IPS-18c (cell line): ENCODE data around the gene OPCML.

Source experiments
- H3K4me3 ChIP-seq: 2 replicates; pipeline ENCODE4 v1.7.0; 2013; ENCODE audit warnings: low read depth, mild to moderate bottlenecking, low read length, moderate library complexity; ENCODE audit not compliant: insufficient read depth
- H3K9me3 ChIP-seq: one replicate; pipeline ENCODE4 v1.6.1; 2013; ENCODE audit warnings: mild to moderate bottlenecking, low read length, moderate library complexity; ENCODE audit not compliant: control insufficient read depth, insufficient read depth

OPCML gene

GRCh38 chr11:133049244-133050019 is 482.9 kb downstream of the OPCML start:
- Histone ChIP-seq H3K9me3 (no peaks in the 10 kb centered on the region), H3K4me3 (no peak overlapping the region)

DNA sequence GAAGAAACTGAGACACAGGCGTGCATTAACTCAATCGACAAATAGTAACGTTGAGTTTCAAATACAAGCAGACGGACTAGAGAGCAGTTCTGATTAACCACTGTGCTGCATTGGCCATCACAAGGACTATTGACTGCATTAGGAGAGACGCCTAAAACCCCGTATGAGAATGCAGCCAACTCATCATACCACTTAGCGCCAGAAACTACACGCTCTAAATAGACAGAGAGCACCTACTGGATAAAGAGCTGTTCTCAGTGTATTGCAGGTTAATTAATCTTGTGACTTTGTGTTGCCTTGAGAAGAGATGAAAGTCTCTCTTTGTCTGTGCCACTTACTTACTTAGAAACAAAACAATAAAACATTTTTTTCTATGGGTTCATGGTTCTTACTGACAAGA is 484.0 kb downstream of the OPCML start:
- Histone ChIP-seq H3K9me3 (no peaks in the 10 kb centered on the region), H3K4me3 (no peak overlapping the region)

- Histone ChIP-seq H3K9me3 (no peaks in the 10 kb centered on the region), H3K4me3 (no peak overlapping the region)
These were observed 484.6 kb downstream of the OPCML start for GRCh38 chr11:133047771-133048115.

DNA sequence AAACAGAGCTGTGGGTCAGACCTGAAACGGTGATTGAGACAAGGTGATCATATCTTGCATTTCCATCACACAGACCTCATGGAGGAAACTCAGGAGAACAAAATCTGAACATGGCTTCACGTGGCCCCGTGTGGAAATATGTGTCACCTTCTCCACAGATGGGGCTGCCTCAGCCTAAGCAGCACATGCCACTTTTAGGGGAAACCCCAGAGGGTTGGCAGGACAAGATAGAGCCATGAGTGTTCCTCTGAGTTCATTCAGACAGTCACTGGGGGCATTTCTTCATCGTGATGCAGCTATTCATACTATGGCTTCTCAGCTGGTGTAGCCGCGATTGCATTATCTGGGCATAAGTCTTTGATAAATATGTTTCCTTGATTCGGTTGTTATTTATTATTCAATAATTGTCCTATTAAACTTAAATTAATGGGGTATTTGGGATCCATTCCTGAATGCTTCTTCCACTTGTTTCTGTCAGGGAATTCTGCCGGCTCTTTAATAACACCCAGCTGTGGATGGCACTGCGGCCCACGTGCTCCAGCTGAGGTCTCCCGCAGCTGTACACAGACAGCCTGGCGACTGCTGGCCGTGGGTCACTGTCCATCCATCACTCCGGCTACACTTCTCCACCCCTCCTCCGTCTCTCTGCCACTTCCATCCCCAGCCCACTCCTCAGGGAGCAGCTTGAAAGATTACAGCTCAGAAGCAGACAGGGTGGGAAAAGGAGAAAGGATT is 485.1 kb downstream of the OPCML start:
- H3K9me3 ChIP-seq, result no peaks in the 10 kb centered on the region
- no peak overlapping the region for H3K4me3 ChIP-seq

DNA sequence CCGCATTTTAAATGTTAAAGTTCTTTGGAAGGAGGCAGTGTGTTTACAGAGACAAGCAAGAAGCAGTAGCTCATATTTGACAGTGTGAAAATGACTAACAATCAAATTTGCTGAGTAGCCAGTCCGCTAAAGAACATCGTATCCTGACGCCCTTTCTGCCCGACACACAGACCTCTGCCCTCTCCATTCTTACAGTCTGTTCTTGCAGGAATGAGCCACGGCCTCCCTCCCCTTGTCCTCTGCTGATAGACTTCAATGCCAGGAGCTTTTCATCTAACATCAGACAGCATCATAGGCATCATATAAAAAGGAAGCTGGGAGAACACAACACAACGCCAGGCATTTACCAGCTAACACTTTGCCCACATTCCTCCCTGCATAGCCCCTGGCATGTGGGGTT is 486.0 kb downstream of the OPCML start:
- Histone ChIP-seq H3K4me3 (no peak overlapping the region), H3K9me3 (no peaks in the 10 kb centered on the region)

DNA sequence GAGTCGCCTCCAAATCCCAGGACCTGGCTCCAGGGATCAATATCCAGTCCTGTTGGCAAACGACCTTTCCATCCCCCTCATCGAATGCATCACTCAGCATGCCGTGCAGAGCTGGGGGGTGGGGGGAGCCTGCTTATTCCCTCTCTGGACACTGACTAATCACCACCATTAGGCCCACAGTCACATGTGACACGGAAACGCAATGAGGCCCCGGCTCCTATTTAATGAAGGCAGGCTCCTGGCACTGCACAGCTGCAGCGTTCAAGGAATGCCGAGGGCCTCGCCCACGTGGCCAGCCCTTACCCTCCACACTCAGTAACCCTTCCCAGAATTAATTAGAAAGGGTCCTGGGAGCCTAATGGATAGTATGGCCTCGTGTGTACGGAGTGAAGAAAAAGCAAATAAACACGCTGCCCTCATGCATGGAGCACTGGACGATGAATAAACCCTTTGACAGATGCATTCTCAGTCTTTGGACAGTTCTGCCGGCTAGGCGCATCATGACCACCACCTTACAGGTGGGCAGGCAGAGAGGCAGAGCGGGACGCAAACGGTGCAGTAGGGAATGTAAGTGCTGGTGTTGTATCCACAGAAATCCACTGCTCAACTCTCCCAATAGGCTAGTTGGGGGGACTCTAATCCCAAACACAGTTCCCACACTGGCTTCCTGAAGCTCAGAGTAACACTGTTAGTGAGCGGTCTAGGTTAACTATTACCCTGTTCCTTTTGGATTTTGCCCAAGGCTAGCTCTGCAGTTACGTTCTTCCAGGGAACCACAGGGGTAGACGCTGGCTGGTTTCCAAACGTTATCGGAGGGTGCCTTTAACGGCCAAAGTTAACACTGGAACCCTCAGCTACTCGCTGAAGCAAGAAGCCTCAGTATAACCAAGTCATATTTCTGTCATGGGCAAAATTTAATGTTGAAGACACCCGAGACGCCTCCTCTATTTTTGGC is 490.1 kb downstream of the OPCML start:
- no peaks in the 10 kb centered on the region for H3K9me3 ChIP-seq

GRCh38 chr11:133041181-133041580 is 491.1 kb downstream of the OPCML start:
- Histone ChIP-seq H3K4me3 (no peak overlapping the region), H3K9me3 (no peaks in the 10 kb centered on the region)

More for the DNA sequence above, 490.1 kb downstream of the OPCML start:
- no peak overlapping the region for H3K4me3 ChIP-seq

- Histone ChIP-seq H3K4me3 (no peak overlapping the region), H3K9me3 (no peaks in the 10 kb centered on the region)
These were observed 491.9 kb downstream of the OPCML start for GRCh38 chr11:133040289-133040900.

GRCh38 chr11:133038850-133039249 is 493.5 kb downstream of the OPCML start:
- no peak overlapping the region for H3K4me3 ChIP-seq
- no peaks in the 10 kb centered on the region for H3K9me3 ChIP-seq

DNA sequence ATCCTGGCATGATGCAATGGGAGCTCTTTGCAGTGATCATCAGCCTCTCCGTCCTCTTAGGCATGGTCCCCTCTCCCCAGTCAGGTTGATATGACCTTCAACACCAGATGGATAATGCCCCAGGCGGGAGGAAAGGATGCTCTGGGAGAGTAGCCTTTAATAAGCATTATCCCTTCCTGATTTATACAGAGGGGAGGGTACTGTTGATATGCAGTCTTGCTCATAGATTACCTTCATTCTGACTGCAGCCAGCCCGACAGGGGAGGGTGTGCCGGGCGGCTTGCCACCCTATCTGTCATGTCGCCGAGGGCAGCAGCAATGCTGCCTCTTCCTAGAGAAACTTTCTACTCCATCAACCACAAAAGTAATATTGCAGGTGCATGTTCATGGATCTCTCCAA is 497.4 kb downstream of the OPCML start:
- no peaks in the 10 kb centered on the region for H3K9me3 ChIP-seq
- no peak overlapping the region for H3K4me3 ChIP-seq

GRCh38 chr11:133029107-133029506 is 503.2 kb downstream of the OPCML start:
- no peaks in the 10 kb centered on the region for H3K9me3 ChIP-seq
- no peak overlapping the region for H3K4me3 ChIP-seq

DNA sequence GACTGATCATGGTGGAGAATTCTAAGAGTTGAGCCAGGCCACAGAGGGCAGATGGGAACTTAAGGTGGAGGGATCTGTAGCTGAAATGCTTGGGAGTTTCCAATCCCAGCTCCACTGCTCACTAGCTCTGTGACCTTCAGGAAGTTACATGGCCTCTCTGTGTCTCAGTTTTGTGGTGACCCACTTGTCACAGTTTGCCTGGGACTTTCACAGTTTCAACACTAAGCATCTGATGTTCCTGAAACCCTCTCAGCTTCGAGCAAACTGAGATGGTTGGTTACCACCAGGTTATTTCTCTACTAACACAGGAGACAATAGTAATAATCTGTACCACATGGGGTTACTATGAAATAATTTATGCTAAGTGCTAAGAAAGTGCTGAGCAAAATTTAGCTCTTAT is 505.3 kb downstream of the OPCML start:
- H3K4me3 ChIP-seq, result no peak overlapping the region
- H3K9me3 ChIP-seq, result no peaks in the 10 kb centered on the region

DNA sequence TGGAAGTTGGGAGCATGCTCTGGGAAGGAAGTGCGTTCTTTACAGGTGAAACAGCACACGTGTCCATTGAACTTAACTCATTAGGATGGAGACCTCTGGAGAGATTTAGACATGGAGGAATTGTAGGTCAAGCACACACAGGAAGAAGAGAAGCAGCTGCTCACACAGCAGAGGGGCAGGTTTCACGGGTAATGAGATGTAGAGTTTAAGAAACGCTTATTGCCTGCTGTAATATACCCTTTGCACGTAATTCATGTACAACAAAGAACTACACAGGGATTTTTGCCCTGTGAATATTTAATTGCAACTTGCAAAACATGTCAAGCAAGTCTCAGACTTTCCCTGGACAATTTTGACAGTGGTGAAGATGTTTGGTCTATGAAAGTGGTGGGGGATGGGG is 508.0 kb downstream of the OPCML start:
- Histone ChIP-seq H3K9me3 (no peaks in the 10 kb centered on the region), H3K4me3 (no peak overlapping the region)

DNA sequence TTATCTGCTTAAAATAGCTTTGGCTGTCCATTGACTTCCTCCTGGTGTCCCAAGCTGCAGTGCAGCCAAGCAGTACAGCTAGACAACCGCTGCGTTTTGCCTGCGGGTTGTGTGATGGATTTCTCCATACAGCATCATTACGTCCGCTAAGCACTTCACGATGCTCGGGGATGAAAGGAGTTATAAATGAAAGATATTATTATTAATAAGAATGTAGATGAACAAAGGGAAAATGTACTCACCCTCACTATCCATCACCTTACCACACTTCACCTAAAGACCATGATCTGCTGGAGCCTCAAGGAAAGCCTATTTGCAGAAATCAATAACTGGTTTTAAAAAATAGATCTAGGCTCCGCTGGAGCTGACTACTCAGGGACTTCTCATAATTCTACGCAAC is 509.1 kb downstream of the OPCML start:
- Histone ChIP-seq H3K4me3 (no peak overlapping the region), H3K9me3 (no peaks in the 10 kb centered on the region)

DNA sequence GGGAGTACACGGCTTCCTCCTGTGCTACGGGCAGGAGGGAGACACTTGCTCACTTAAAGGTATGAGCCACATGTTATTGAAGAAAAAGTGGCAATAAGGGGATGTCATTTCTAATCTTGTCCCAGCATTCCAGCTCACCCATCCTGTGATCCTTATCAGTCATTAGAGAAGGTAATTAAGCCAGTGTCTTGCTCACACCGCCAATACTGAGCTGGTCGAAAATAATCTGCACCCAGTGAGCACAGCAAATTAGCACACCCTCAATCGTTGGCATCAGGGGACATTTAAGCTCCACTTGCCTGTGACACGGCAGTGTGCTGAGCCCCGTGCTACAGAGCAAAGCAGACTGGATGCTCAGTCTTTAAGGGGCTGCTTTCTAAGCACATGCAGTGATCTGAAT is 510.7 kb downstream of the OPCML start:
- Histone ChIP-seq H3K4me3 (no peak overlapping the region), H3K9me3 (no peaks in the 10 kb centered on the region)

DNA sequence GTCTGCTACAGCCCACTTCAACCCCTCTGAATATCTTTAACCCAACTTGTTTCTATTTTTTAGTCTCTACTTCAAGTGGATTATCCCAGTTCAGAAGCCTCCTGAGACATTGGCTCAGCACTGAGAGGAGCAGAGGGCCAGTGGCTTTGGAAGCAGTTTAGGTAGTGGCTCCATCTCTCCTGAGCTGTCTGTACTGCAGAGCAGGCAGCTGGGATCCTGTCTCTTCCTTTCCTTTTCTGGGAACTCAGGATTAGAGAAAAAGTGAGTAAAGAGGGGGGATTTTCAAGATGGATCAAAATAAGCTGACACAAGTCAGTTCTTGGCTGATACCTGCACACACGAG is 512.0 kb downstream of the OPCML start:
- no peak overlapping the region for H3K4me3 ChIP-seq

DNA sequence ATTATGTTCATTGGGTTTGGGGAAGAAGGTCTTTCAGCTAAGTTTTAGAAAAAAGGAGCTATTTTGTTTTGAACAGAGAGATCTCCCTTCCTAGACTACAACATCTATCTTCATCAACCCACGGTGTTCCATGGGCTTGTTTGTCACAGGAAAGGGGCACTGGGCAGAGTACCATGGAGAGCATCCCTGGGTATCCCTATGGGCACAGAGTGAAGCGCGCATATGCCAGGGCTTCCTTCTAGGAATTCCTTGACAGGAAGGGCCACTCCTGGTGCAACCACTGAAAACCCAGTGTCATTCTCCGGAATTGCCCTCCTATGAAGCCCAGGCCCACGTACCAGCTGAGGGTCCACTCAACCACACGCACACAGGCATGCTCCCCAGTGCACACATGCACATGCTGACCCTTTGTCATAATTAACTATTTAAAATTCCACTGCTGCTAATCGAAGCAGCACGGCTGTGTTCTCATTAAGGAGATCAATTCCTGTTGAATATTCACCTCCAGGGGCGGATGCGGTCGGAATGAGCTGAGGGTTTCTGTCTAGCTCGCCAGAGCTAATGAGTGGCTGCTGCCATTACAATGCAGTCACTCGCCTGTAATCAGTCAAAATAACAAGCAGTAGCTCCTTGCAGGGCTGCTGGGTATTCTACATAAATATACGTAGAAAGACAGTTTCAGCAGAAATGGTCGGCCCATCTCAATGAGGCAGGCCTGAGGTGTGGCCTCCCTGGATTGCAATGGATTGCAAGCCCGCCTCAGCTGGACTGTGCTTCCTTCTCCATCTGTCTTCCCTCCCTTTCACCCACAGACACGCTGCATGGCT is 512.5 kb downstream of the OPCML start:
- H3K9me3 ChIP-seq, result no peaks in the 10 kb centered on the region
- H3K4me3 ChIP-seq, result no peak overlapping the region

More for the DNA sequence above, 512.0 kb downstream of the OPCML start:
- H3K9me3 ChIP-seq, result no peaks in the 10 kb centered on the region
